Gastrocnemius medialis (tissue), 4 donors: ENCODE results near the gene ARVCF.

Experiments
- CTCF ChIP-seq, 5 experiments: fragments of 450-650 bp in 3 of 5; fragments of 200-600 bp in 2 of 5; sonication (generic) in 2 of 5; IDR thresholded peaks in 4 of 5; conservative IDR thresholded peaks in 1 of 5; 1 replicate in 4 of 5; 2 replicates in 1 of 5; pipeline ENCODE4 v1.5.1; 2016 to 2019; ENCODE audit warnings: antibody characterized with exemption in 5 of 5, mild to moderate bottlenecking in 3 of 5, moderate library complexity in 3 of 5
- POLR2A ChIP-seq, 2 donors: fragments of 450-650 bp; IDR thresholded peaks; one replicate each; pipeline ENCODE4 v1.6.1; 2017; ENCODE audit warnings: antibody characterized with exemption in 2 of 2, mild to moderate bottlenecking in 2 of 2, moderate library complexity in 2 of 2

GRCh38 chr22:20055654-20056053 is 39.0 kb upstream of the ARVCF start:
- TF ChIP-seq CTCF (IDR thresholded peaks at IDR 0.05 in 4 of 5, conservative IDR thresholded peaks at IDR 0.05 in 1 of 5) (no peak), POLR2A (IDR thresholded peaks at IDR 0.05) (no peak)
